Caco-2 (cell line): ENCODE data around the gene KLHL29. TPM values are rescaled to one million over a fixed set of nuclear protein-coding genes. Genes with fewer than 3 reads are reported as not detected.
A peak's percentile ranks its signal among the peaks of the same experiment; 100 is the strongest.

Source experiments
- BruUV-seq: library from RNA; stranded (reverse); fragments of 400-500 nt; replicated peaks from 2 replicates; lab custom pipeline; 2021; lab: Mats Ljungman, UMichigan
- CTCF ChIA-PET: fragments of 300-600 bp; sonication (Branson Sonifier 250); formaldehyde crosslinking; loops from one replicate; lab custom pipeline; 2022; ENCODE audit warnings: antibody characterized with exemption; lab: Charles Lee
- POLR2A ChIA-PET: fragments of 300-600 bp; sonication (Branson Sonifier 250); formaldehyde crosslinking; loops from one replicate; lab custom pipeline; 2022; ENCODE audit warnings: antibody characterized with exemption; lab: Charles Lee
- DNase-seq, 2 experiments: peaks; one replicate each; pipeline versions ENCODE4 v3.0.0 to v3.0.0-alpha.2; 2020 to 2022
- H3K27me3 ChIP-seq: replicated peaks from 2 replicates; pipeline ENCODE4 v1.6.0; 2011; ENCODE audit warnings: low read length; ENCODE audit not compliant: control insufficient read depth, insufficient read depth
- H3K36me3 ChIP-seq: 2 replicates; pipeline ENCODE4 v1.5.1; 2011; ENCODE audit warnings: low read length; ENCODE audit not compliant: control insufficient read depth, insufficient read depth
- H3K4me1 ChIP-seq: fragments of 250-450 bp; sonication (Bioruptor Pico); 2 replicates; pipeline ENCODE4 v1.5.1; 2020; ENCODE audit warnings: mild to moderate bottlenecking
- H3K4me3 ChIP-seq: 2 replicates; pipeline ENCODE4 v1.5.1; 2011; ENCODE audit warnings: low read depth, mild to moderate bottlenecking, control low read depth, low read length
- H3K9me3 ChIP-seq: fragments of 250-450 bp; sonication (Bioruptor Pico); 2 replicates; pipeline ENCODE4 v1.5.1; 2020; ENCODE audit warnings: mild to moderate bottlenecking, moderate library complexity
- H3K27ac Mint-ChIP-seq: one replicate; pipeline ENCODE4 v1.8.0; 2022; ENCODE audit warnings: mixed read lengths; ENCODE audit not compliant: unreplicated experiment
- H3K27me3 Mint-ChIP-seq: one replicate; pipeline ENCODE4 v1.8.0; 2022; ENCODE audit warnings: mixed read lengths; ENCODE audit not compliant: insufficient read depth, unreplicated experiment
- H3K36me3 Mint-ChIP-seq: one replicate; pipeline ENCODE4 v1.8.0; 2022; ENCODE audit warnings: mild to moderate bottlenecking, mixed read lengths; ENCODE audit not compliant: insufficient read depth, unreplicated experiment
- H3K4me1 Mint-ChIP-seq: one replicate; pipeline ENCODE4 v1.8.0; 2022; ENCODE audit warnings: low read depth, mixed read lengths; ENCODE audit not compliant: unreplicated experiment
- H3K4me3 Mint-ChIP-seq: one replicate; pipeline ENCODE4 v1.8.0; 2022; ENCODE audit warnings: mild to moderate bottlenecking, moderate library complexity, mixed read lengths; ENCODE audit not compliant: unreplicated experiment
- H3K9me3 Mint-ChIP-seq: one replicate; pipeline ENCODE4 v1.8.0; 2022; ENCODE audit warnings: mixed read lengths; ENCODE audit not compliant: unreplicated experiment
- CTCF ChIP-seq, 2 experiments: fragments of 200-600 bp in 1 of 2; IDR thresholded peaks; 1 replicate in 1 of 2; 2 replicates in 1 of 2; pipeline versions ENCODE4 v1.5.1 to v1.8.0; 2011 to 2022; ENCODE audit warnings: antibody characterized with exemption in 1 of 2, control low read depth in 1 of 2, inconsistent platforms in 1 of 2, low read depth in 1 of 2, low read length in 1 of 2, mild to moderate bottlenecking in 1 of 2, moderate library complexity in 1 of 2; ENCODE audit not compliant: insufficient read depth in 1 of 2, severe bottlenecking in 1 of 2, unreplicated experiment in 1 of 2
- intact Hi-C: fragments of 100-400 bp; cut with micrococcal nuclease; formaldehyde crosslinking; loops from one replicate; pipeline ENCODE4 v1.10.0; 2022; ENCODE audit not compliant: unreplicated experiment
- total RNA-seq: library from RNA; stranded (reverse); gene quantifications from 2 replicates; pipeline ENCODE4 v1.2.3, GENCODE V29; 2022

Gene KLHL29
- total RNA-seq, 1 experiment from 2014 or later: 0.61 TPM

DNA sequence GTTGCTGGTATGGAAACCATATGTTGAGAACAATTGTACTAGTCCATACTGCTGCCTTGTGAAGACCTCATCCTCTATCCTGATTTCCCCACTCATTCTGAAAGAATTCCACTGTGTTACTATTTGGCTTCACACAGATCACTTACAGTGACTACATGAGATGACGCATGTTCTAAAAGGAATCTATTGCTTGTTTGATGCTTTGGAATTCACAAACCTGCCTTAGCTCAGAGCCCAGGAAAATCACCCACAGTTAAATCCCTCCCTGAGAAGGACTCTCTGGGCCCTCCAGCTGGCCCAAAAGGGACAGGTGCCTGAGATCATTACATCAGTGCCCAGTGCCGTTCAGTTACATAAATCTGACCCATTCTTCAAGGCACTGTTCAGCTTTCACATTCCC lies 45.3 kb downstream of the KLHL29 start:
- ChIA-PET CTCF (no interaction called here), POLR2A (no interaction called here)
- H3K9me3 Mint-ChIP-seq: no peaks in the 10 kb centered on the region
- no peak for TF ChIP-seq CTCF (IDR thresholded peaks at IDR 0.05; ENCODE audit: insufficient read depth in 1 of 2, low read depth in 1 of 2, low read length in 1 of 2, severe bottlenecking in 1 of 2, unreplicated experiment in 1 of 2)
- Histone ChIP-seq H3K4me3 (no peak overlapping the region), H3K4me1 (no peaks in the 10 kb centered on the region), H3K36me3 (no peaks in the 10 kb centered on the region), H3K27me3 (peaks cover 1% of the 10 kb centered on the region; the same call in 1 of the 2 replicates), H3K9me3 (no peaks in the 10 kb centered on the region)
- H3K36me3 Mint-ChIP-seq: no peaks in the 10 kb centered on the region
- BruUV-seq: no TSS peak
- H3K4me3 Mint-ChIP-seq: no peak overlapping the region
- intact Hi-C loops: no loop called here
- peaks cover 17% of the 10 kb centered on the region for H3K27me3 Mint-ChIP-seq
- no peak overlapping the region for H3K27ac Mint-ChIP-seq
- no peak for DNase-seq
- H3K4me1 Mint-ChIP-seq: no peaks in the 10 kb centered on the region

DNA sequence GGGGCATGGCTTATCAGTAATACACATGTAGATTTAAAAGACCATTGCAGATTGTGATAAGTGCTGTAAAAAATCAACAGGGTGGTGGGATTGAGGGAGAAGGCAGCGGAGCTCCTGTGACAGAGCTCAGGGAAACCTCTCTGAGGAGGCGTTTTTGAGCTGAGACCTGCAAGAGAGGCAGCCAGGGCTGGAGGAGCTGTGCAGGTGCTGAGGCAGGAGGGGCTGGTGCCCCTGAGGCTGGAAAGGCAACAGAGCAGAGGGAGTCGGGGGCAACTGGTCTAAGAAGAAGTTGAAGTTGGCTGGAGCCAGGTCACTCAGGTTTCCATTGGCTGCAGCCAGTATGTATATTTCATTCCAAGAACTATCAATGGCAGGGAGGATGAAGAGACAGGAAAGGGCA lies 47.6 kb downstream of the KLHL29 start:
- Mint-ChIP-seq H3K9me3 (no peaks in the 10 kb centered on the region), H3K27me3 (peaks cover 21% of the 10 kb centered on the region), H3K4me1 (no peaks in the 10 kb centered on the region), H3K36me3 (no peaks in the 10 kb centered on the region), H3K4me3 (no peak overlapping the region), H3K27ac (no peak overlapping the region)
- no peak for DNase-seq
- Histone ChIP-seq H3K4me1 (no peaks in the 10 kb centered on the region), H3K4me3 (no peak overlapping the region), H3K27me3 (peaks cover 1% of the 10 kb centered on the region; the same call in 1 of the 2 replicates), H3K36me3 (no peaks in the 10 kb centered on the region), H3K9me3 (no peaks in the 10 kb centered on the region)
- ChIA-PET CTCF (no interaction called here), POLR2A (no interaction called here)
- intact Hi-C loops: no loop called here
- no peak for TF ChIP-seq CTCF (IDR thresholded peaks at IDR 0.05; ENCODE audit: insufficient read depth in 1 of 2, low read depth in 1 of 2, low read length in 1 of 2, severe bottlenecking in 1 of 2, unreplicated experiment in 1 of 2)
- no TSS peak for BruUV-seq

- no peaks in the 10 kb centered on the region for H3K9me3 Mint-ChIP-seq
- H3K27me3 Mint-ChIP-seq: peaks cover 21% of the 10 kb centered on the region
- H3K27ac Mint-ChIP-seq: no peak overlapping the region
- H3K4me3 Mint-ChIP-seq: no peak overlapping the region
- H3K9me3 ChIP-seq: no peaks in the 10 kb centered on the region
- no TSS peak for BruUV-seq
- no peaks in the 10 kb centered on the region for H3K4me1 Mint-ChIP-seq
- ChIA-PET CTCF (no interaction called here), POLR2A (no interaction called here)
- H3K36me3 Mint-ChIP-seq: no peaks in the 10 kb centered on the region
- H3K4me3 ChIP-seq: no peak overlapping the region
- peaks cover 1% of the 10 kb centered on the region; the same call in 1 of the 2 replicates for H3K27me3 ChIP-seq
- intact Hi-C loops: no loop called here
- no peak for TF ChIP-seq CTCF (IDR thresholded peaks at IDR 0.05; ENCODE audit: insufficient read depth in 1 of 2, low read depth in 1 of 2, low read length in 1 of 2, severe bottlenecking in 1 of 2, unreplicated experiment in 1 of 2)
- DNase-seq: peak in 1 of 2 experiments; percentile 3
- no peaks in the 10 kb centered on the region for H3K4me1 ChIP-seq
- H3K36me3 ChIP-seq: no peaks in the 10 kb centered on the region
Observed at GRCh38 chr2:23433282-23433681, 48.3 kb downstream of the KLHL29 start.
